Lower lobe of right lung (tissue), 2 donors: Measurements from ENCODE around the gene ECPAS. TPM values are rescaled to one million over a fixed set of nuclear protein-coding genes. Genes with fewer than 3 reads are reported as not detected.
"Not testable (repeated sequence)": the region's sequence is repeated elsewhere in the genome, so short reads cannot be mapped to it uniquely, and the experiment has no call there.

Source experiments
- ATAC-seq, 2 donors: fragments of 200-7000 bp; cut with Tn5 transposase; one replicate each; pipeline ENCODE4 v1.9.1; 2020 to 2022; ENCODE audit warnings: mild to moderate bottlenecking in 2 of 2, moderate library complexity in 2 of 2
- DNase-seq: peaks from one replicate; pipeline ENCODE4 v3.0.0-alpha.2; 2020
- H3K27ac ChIP-seq: fragments of 200-600 bp; one replicate; pipeline ENCODE4 v1.8.0; 2022
- H3K27me3 ChIP-seq: fragments of 200-600 bp; one replicate; pipeline ENCODE4 v1.8.0; 2022; ENCODE audit warnings: low read depth
- H3K36me3 ChIP-seq: fragments of 200-600 bp; one replicate; pipeline ENCODE4 v1.8.0; 2022; ENCODE audit warnings: mild to moderate bottlenecking
- H3K4me1 ChIP-seq: fragments of 200-600 bp; one replicate; pipeline ENCODE4 v1.8.0; 2022
- H3K4me3 ChIP-seq: fragments of 200-600 bp; one replicate; pipeline ENCODE4 v1.8.0; 2022; ENCODE audit warnings: mild to moderate bottlenecking
- H3K9me3 ChIP-seq: fragments of 200-600 bp; one replicate; pipeline ENCODE4 v1.8.0; 2022
- CTCF ChIP-seq: fragments of 200-600 bp; IDR thresholded peaks from one replicate; pipeline ENCODE4 v1.8.0; 2022; ENCODE audit warnings: antibody characterized with exemption, mild to moderate bottlenecking
- intact Hi-C: fragments of 100-400 bp; cut with DNase I; formaldehyde crosslinking; loops from one replicate; pipeline ENCODE4 v1.11.0; 2022
- total RNA-seq: library from RNA; stranded (reverse); fragmentation: NEBNext Ultra II Directional; extraction: Animal tissue kit (Norgen Biotek cat#: 25700); gene quantifications from one replicate; pipeline ENCODE4 v1.2.1, GENCODE V29; 2021
- donor health status: DM: no; HTN: yes; CAD: no; lungs with severe emphysema.

The ECPAS gene
- total RNA-seq, 1 donor from 2014 or later = 97.1 TPM

DNA sequence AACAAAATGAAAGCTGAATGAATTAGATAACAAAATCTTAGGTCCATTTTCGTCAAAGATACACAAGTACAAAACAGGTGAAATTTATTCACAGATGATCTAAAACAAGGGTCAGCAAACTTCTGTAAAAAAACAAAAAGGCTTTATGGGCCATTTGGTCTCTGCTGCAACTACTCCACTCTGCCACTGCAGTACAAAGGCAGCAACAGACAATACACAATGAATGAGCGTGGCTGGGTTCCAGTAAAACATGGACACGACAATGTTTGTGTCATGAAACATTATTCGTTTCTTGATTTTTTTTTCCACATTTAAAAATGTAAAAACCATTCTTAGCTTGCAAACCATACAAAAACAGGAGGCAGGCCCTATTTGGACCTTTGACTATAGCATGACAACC, 71.9 kb downstream of the ECPAS start:
- Histone ChIP-seq H3K27me3 (no peaks in the 10 kb centered on the region), H3K4me3 (no peak overlapping the region), H3K27ac (no peak overlapping the region), H3K36me3 (peaks cover 100% of the 10 kb centered on the region), H3K9me3 (no peaks in the 10 kb centered on the region), H3K4me1 (no peaks in the 10 kb centered on the region)
- no peak for DNase-seq
- intact Hi-C loops = no loop called here
- no peak for TF ChIP-seq CTCF
- ATAC-seq = no peak

- intact Hi-C loops = no loop called here
- peaks cover 100% of the 10 kb centered on the region for H3K36me3 ChIP-seq
- DNase-seq (no peak), ATAC-seq (no peak)
- H3K27ac ChIP-seq = no peak overlapping the region
- no peaks in the 10 kb centered on the region for H3K27me3 ChIP-seq
- no peak for TF ChIP-seq CTCF
- H3K4me3 ChIP-seq = no peak overlapping the region
- no peaks in the 10 kb centered on the region for H3K4me1 ChIP-seq
- H3K9me3 ChIP-seq = no peaks in the 10 kb centered on the region
Measured at GRCh38 chr9:111411266-111411665, 72.9 kb downstream of the ECPAS start.

DNA sequence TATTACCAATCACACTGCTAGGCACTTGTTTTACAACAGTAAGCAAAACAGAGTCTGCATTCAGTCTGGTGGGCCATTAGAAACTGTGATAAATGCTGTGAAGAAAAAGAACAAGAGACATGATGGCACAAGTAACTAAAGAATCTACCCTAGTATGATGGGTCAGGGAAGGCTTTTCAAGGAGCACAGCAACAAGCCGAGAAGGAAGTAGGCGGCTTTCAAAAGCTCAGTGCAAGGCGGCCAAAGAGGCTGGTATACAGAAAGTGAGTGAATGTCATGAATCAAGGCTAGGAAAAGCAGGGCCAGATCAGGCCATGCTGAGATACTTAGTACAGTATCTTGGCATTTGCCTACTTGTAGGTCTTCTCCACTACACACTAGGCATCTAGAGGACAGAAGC, 76.4 kb downstream of the ECPAS start:
- peaks cover 86% of the 10 kb centered on the region for H3K36me3 ChIP-seq
- intact Hi-C loops = no loop called here
- no peak overlapping the region for H3K27ac ChIP-seq
- no peaks in the 10 kb centered on the region for H3K27me3 ChIP-seq
- no peaks in the 10 kb centered on the region for H3K9me3 ChIP-seq
- no peaks in the 10 kb centered on the region for H3K4me1 ChIP-seq
- no peak for DNase-seq
- TF ChIP-seq CTCF = no peak
- H3K4me3 ChIP-seq = no peak overlapping the region
- no peak for ATAC-seq

GRCh38 chr9:111405701-111406100, 78.5 kb downstream of the ECPAS start:
- intact Hi-C loops = no loop called here
- no peak for TF ChIP-seq CTCF
- ATAC-seq (no peak), DNase-seq (no peak)
- Histone ChIP-seq H3K27ac (no peak overlapping the region), H3K27me3 (no peaks in the 10 kb centered on the region), H3K36me3 (peaks cover 77% of the 10 kb centered on the region), H3K9me3 (peaks cover 12% of the 10 kb centered on the region), H3K4me1 (no peaks in the 10 kb centered on the region), H3K4me3 (no peak overlapping the region)

DNA sequence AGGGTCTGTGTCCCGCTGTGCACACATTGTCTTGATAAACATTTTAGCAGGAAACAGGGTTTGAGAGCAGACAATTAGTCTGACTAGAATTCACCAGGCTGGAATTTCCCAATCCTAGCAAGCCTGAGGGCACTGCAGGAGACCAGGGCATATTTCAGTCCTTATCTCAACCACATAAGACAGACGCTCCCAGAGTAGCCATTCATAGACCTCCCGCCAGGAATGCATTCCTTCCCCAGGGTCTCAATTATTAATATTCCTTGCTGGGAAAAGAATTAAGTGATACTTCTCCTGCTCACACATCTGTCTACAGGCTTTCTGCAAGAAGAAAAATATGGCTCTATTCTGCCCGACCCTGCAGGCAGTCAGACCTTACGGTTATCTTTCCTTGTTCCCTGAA, 82.7 kb downstream of the ECPAS start:
- H3K27me3 ChIP-seq, ATAC-seq, H3K4me3 ChIP-seq, H3K27ac ChIP-seq, H3K4me1 ChIP-seq, DNase-seq, intact Hi-C loops: not testable (repeated sequence)
- Histone ChIP-seq H3K9me3 (peaks cover 17% of the 10 kb centered on the region), H3K36me3 (peaks cover 74% of the 10 kb centered on the region)

- H3K36me3 ChIP-seq = peaks cover 74% of the 10 kb centered on the region
- no peaks in the 10 kb centered on the region for H3K4me1 ChIP-seq
- H3K4me3 ChIP-seq = no peak overlapping the region
- no peaks in the 10 kb centered on the region for H3K27me3 ChIP-seq
- ATAC-seq (no peak), DNase-seq (no peak)
- H3K27ac ChIP-seq = no peak overlapping the region
- TF ChIP-seq CTCF = no peak
- peaks cover 17% of the 10 kb centered on the region for H3K9me3 ChIP-seq
- intact Hi-C loops = no loop called here
Measured at GRCh38 chr9:111400564-111400898, 83.7 kb downstream of the ECPAS start.
